AG10803 (cell line): ENCODE results near the gene NUTF2.

ENCODE experiments used
- DNase-seq: peaks from one replicate; pipeline ENCODE4 v3.0.0; 2010; ENCODE audit warnings: low read depth
- H3K4me3 ChIP-seq: 2 replicates; pipeline ENCODE4 v1.5.1; 2011; ENCODE audit warnings: mild to moderate bottlenecking, low read length, control low read depth
- TF ChIP-seq, protein P1 (sequence below): conservative IDR thresholded peaks from 2 replicates; pipeline ENCODE4 v1.5.1; 2011; ENCODE audit warnings: mild to moderate bottlenecking, low read length, control low read depth, inconsistent platforms

NUTF2 gene

DNA sequence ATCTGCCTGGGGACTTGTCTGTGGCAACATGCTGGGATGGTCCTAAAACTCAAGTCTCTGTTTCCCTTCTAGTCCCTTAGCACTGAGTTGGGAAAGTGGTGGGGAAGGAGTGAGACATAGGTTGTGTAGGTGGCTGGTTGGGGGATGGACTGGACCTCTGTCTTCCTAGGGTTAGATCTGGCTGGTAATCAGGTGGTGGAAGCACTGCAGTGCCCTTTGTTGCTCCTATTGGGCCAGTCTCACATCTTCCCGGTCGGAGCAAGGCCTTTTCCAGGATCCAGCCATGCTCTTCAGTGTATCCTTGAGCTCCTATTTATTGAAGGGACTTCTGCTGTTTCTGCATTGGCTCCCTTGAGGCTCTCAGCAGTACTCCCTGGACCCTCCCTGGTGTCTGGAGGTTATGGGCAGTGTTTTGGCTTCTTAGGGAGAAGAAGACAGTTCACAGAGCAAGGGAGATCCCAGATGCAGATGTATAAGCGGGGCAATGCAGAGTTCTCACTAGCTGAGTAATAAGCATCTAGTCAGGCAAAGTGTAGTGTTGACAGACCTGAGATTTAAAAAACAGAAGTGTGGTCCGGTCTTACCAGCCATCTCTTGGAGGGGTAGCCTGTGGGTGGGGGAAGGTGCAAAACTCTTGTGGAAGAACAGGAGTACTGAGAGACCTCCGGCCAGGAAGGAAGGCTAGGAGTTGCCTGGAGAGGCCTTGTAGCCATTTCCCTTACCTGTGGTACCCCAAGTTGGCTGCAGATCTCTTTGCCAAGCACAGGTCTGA lies 1.3 kb upstream of the NUTF2 start:
- TF ChIP-seq, protein P1, sequence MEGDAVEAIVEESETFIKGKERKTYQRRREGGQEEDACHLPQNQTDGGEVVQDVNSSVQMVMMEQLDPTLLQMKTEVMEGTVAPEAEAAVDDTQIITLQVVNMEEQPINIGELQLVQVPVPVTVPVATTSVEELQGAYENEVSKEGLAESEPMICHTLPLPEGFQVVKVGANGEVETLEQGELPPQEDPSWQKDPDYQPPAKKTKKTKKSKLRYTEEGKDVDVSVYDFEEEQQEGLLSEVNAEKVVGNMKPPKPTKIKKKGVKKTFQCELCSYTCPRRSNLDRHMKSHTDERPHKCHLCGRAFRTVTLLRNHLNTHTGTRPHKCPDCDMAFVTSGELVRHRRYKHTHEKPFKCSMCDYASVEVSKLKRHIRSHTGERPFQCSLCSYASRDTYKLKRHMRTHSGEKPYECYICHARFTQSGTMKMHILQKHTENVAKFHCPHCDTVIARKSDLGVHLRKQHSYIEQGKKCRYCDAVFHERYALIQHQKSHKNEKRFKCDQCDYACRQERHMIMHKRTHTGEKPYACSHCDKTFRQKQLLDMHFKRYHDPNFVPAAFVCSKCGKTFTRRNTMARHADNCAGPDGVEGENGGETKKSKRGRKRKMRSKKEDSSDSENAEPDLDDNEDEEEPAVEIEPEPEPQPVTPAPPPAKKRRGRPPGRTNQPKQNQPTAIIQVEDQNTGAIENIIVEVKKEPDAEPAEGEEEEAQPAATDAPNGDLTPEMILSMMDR, result no peak
- H3K4me3 ChIP-seq, result peak overlapping the region; percentile 88
- DNase-seq, result no peak

DNA sequence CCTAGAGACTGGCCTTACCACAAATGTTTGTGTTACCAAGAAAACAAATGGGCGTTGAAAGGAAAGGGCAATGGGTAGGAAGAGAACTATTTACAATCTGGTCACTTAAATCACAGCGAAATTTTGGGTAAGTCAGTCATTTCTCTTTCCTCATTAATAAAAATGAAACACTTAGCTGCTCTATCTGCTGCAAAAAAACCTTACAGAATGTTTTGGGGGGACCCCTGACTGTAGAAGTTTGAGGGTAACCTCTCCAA lies 742 bp upstream of the NUTF2 start:
- no peak for DNase-seq
- H3K4me3 ChIP-seq, result peak overlapping the region; percentile 88
- TF ChIP-seq, protein P1, result no peak

DNA sequence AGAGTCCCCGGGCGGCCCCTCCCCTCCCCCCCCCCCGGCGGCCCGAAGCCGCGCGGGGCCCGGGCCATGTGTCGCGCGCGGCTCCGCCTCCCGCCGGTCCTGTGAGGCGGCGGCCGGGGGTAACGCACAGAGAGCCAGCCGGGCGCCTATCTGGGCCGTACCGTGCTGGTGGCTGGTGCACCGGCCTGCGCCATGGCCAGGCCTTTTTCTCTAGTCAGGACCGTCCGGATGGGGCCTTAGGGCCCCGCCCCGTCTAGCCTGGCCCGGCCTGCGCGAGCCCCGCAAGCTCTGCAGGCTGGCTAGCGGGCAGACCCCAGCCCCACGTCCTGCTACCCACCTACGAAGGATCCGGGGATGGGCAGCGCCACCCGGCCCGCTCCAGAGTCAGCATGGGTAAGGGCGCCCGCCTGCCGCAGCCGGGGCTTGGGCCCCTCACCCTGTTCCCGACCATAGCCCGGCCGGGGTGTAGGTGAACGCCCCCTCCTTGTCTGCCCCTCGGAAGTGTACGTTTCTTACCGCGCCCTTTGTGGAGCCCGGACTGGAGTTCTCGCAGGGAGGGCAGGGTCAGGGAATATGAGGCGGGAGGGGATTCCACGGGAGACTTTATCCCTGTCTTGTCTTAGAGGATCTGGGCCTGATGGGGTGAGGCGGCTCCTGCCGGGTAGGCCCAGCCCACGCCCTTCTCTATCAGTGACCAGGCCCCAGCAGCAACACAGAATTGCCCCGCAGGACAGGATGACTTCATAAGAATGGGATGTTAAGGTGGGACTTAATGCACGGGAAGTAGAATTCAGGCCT lies 530 bp downstream of the NUTF2 start, which contains the start of gene CENPT:
Gene CENPT (minus strand): TSS at position 630 of the 798 bp plus-strand sequence. CDS start 13,834 bp downstream, outside the sequence.
- peak; percentile 72 for DNase-seq
- peak within 1 kb of the TSS; percentile 88 for H3K4me3 ChIP-seq
- TF ChIP-seq, protein P1, result no peak

DNA sequence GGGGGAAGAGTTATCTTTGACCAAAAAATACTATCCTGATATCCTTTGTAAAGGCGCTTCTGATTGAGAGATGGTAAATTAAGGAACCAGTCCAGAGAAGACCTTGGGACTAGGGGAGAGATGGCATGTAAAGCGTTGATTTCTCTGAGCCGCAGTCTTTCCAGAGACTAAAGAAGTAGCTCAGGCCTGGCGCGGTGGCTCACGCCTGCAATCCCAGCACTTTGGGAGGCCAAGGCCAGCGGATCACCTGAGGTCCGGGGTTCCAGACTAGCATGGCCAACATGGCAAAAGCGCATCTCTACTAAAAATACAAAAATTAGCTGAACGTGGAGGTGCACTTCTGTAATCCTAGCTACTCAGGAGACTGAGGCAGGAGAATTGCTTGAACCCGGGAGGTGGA lies 1.4 kb downstream of the NUTF2 start:
- TF ChIP-seq, protein P1, result no peak
- DNase-seq, result no peak
- H3K4me3 ChIP-seq, result peak overlapping the region; percentile 88

DNA sequence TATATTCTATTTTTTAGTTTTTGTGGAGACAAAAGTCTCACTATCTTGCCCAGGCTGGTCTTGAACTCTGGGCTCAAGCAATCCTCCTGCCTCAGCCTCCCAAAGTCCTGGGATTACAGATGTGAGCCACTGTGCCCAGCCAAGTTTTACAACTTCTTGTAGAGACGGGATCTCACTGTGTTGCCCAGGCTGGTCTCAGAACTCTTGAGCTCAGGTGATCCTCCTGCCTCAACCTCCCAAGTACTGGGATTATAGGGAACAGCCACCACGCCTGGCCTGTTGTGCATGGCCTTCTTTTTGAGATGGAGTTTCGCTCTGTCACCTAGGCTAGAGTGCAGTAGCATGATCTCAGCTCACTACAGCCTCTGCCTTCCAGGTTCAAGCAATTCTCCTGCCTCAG lies 6.9 kb downstream of the NUTF2 start:
- H3K4me3 ChIP-seq, result no peak overlapping the region
- DNase-seq, result no peak
- TF ChIP-seq, protein P1, result no peak

DNA sequence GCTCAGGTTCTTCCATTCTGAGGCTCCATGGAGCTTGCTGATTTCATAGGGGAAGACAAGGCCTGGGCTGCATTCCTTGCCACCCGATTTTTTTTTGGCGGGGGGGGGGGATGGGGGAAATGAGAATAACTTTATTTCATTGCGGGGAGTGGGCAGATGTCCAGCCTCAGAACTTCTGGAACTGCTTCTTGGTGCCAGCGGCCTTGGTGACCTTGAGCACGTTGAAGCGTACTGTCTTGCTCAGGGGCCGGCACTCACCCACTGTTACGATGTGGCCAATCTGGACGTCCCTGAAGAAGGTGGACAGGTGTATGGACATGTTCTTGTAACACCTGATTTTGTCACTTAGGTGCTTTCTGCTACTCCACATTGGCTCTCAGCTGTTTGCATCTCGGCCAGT lies 9.1 kb downstream of the NUTF2 start:
- H3K4me3 ChIP-seq, result no peak overlapping the region
- TF ChIP-seq, protein P1, result no peak
- DNase-seq, result no peak

DNA sequence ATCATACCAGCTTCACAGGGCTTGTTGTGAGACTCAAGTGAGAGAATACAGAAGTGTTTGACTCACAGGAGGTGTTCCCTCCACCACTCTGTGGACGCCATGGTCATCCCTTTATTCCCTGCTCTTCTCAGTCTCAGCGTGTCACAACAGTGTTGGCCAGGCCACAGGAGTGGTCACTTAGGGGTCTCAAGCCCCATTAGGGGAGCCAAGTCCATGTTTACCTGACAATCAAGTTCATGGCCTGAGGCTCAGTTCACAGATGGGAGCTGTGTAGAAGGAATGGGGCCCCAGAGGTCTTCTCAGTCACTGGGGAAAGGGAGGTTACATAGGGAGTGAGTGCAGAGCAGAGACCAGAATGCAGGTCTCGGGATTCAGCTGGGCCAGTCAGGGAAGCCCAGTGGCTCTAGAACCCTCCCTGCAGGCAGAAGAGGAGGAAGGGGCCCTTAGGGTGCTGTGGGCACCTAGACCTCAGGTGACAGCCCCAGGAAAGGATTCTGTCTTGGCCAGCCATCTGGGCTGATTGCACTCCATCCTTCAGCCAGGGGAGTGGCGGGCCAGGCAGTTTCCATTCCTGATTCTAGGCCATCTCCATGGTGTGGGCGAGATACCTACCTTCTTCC lies 10.3 kb downstream of the NUTF2 start:
- TF ChIP-seq, protein P1, result no peak
- DNase-seq, result no peak
- no peak overlapping the region for H3K4me3 ChIP-seq
